RPMI7951 (cell line): ENCODE data around the gene AAR2. TPM values are rescaled to one million over a fixed set of nuclear protein-coding genes. Genes with fewer than 3 reads are reported as not detected.

Experiments
- DNase-seq: peaks from one replicate; pipeline ENCODE4 v3.0.0-alpha.2; 2012; ENCODE audit warnings: low read depth
- total RNA-seq: library from RNA; depleted of rRNA; stranded (reverse); fragments of >200 nt; shearing (Covaris generic); gene quantifications from 2 replicates; pipeline ENCODE4 v1.2.3, GENCODE V29; 2014; rRNA removed

The AAR2 gene
- total RNA-seq, result 37.7 and 43.3 TPM in 2 replicates

GRCh38 chr20:36235892-36236785 is at the start of gene AAR2:
Gene AAR2 (plus strand): TSS chr20:36236478. CDS start chr20:36239869, 3,391 bp downstream.
- peak; percentile 85 for DNase-seq

GRCh38 chr20:36193977-36194712 is 42.1 kb upstream of the AAR2 start:
- no peak for DNase-seq

- DNase-seq, result no peak
These were observed 39.6 kb upstream of the AAR2 start for GRCh38 chr20:36196676-36197075.

GRCh38 chr20:36197271-36197670 is 39.0 kb upstream of the AAR2 start:
- no peak for DNase-seq

GRCh38 chr20:36199345-36200257 is 36.7 kb upstream of the AAR2 start:
- DNase-seq, result peak; percentile 74

GRCh38 chr20:36200451-36200850 is 35.8 kb upstream of the AAR2 start:
- no peak for DNase-seq

- no peak for DNase-seq
These were observed 35.1 kb upstream of the AAR2 start for GRCh38 chr20:36201198-36201597.

- DNase-seq, result peak; percentile 57
These were observed 33.4 kb upstream of the AAR2 start for GRCh38 chr20:36202891-36203338.

- DNase-seq, result no peak
These were observed 32.4 kb upstream of the AAR2 start for GRCh38 chr20:36203861-36204260.

- DNase-seq, result no peak
These were observed 31.3 kb upstream of the AAR2 start for GRCh38 chr20:36205026-36205425.

- no peak for DNase-seq
These were observed 30.2 kb upstream of the AAR2 start for GRCh38 chr20:36206068-36206467.

GRCh38 chr20:36206641-36207040 is 29.6 kb upstream of the AAR2 start:
- DNase-seq, result no peak

- no peak for DNase-seq
These were observed 28.7 kb upstream of the AAR2 start for GRCh38 chr20:36207602-36208001.

- DNase-seq, result no peak
These were observed 28.0 kb upstream of the AAR2 start for GRCh38 chr20:36208257-36208656.

- no peak for DNase-seq
These were observed 25.7 kb upstream of the AAR2 start for GRCh38 chr20:36210436-36211021.

GRCh38 chr20:36213362-36213761 is 22.9 kb upstream of the AAR2 start:
- no peak for DNase-seq

GRCh38 chr20:36214684-36215256 is 21.5 kb upstream of the AAR2 start:
- DNase-seq, result peak; percentile 47

GRCh38 chr20:36215778-36216177 is 20.5 kb upstream of the AAR2 start:
- no peak for DNase-seq

- no peak for DNase-seq
These were observed 19.8 kb upstream of the AAR2 start for GRCh38 chr20:36216314-36217025.

GRCh38 chr20:36217226-36217625 is 19.1 kb upstream of the AAR2 start:
- no peak for DNase-seq
